Mesendoderm (in vitro differentiated cells): ENCODE data around the gene TSC2.

Experiments
- DNase-seq: peaks from one replicate; pipeline ENCODE4 v3.0.0; 2013
- H2AK5ac ChIP-seq: 2 replicates; pipeline ENCODE4 v1.6.1; 2013; ENCODE audit warnings: low read length, inconsistent platforms
- H2BK120ac ChIP-seq: 2 replicates; pipeline ENCODE4 v1.6.1; 2013; ENCODE audit warnings: low read depth, mild to moderate bottlenecking, low read length, moderate library complexity, mixed read lengths
- H2BK15ac ChIP-seq: replicated peaks from 2 replicates; pipeline ENCODE4 v1.6.1; 2013; ENCODE audit warnings: low read depth, mild to moderate bottlenecking, moderate library complexity
- H2BK5ac ChIP-seq: 2 replicates; pipeline ENCODE4 v1.6.1; 2013; ENCODE audit warnings: low read length, inconsistent platforms
- H3K18ac ChIP-seq: 2 replicates; pipeline ENCODE4 v1.6.1; 2013; ENCODE audit warnings: mild to moderate bottlenecking, low read length, mixed read lengths
- H3K23ac ChIP-seq: one replicate; pipeline ENCODE4 v1.6.1; 2013; ENCODE audit warnings: low read length
- H3K27ac ChIP-seq: 2 replicates; pipeline ENCODE4 v1.5.1; 2013; ENCODE audit warnings: low read depth, mild to moderate bottlenecking, inconsistent platforms, low read length, moderate library complexity
- H3K27me3 ChIP-seq: 2 replicates; pipeline ENCODE4 v1.6.1; 2013; ENCODE audit warnings: low read length, control low read depth, mild to moderate bottlenecking, inconsistent platforms; ENCODE audit not compliant: insufficient read depth, poor library complexity
- H3K36me3 ChIP-seq: 2 replicates; pipeline ENCODE4 v1.6.1; 2013; ENCODE audit warnings: low read length, inconsistent platforms; ENCODE audit not compliant: control insufficient read depth, insufficient read depth
- H3K4ac ChIP-seq: one replicate; pipeline ENCODE4 v1.6.1; 2013; ENCODE audit warnings: low read depth, mild to moderate bottlenecking, low read length, moderate library complexity
- H3K4me1 ChIP-seq: 2 replicates; pipeline ENCODE4 v1.6.1; 2013; ENCODE audit warnings: low read depth, low read length, inconsistent platforms; ENCODE audit not compliant: control insufficient read depth
- H3K4me2 ChIP-seq: 2 replicates; pipeline ENCODE4 v1.6.1; 2013; ENCODE audit warnings: low read length
- H3K4me3 ChIP-seq: 2 replicates; pipeline ENCODE4 v1.5.1; 2013; ENCODE audit warnings: mild to moderate bottlenecking, low read length
- H3K56ac ChIP-seq: one replicate; pipeline ENCODE4 v1.6.1; 2013; ENCODE audit warnings: low read length
- H3K79me1 ChIP-seq: 2 replicates; pipeline ENCODE4 v1.6.1; 2013; ENCODE audit warnings: low read length, inconsistent platforms
- H3K79me2 ChIP-seq: 2 replicates; pipeline ENCODE4 v1.6.1; 2013; ENCODE audit warnings: mild to moderate bottlenecking, low read length; ENCODE audit not compliant: control insufficient read depth, insufficient read depth
- H3K9ac ChIP-seq: 2 replicates; pipeline ENCODE4 v1.6.1; 2013; ENCODE audit warnings: low read length, inconsistent platforms
- H4K5ac ChIP-seq: one replicate; pipeline ENCODE4 v1.6.1; 2013; ENCODE audit warnings: low read length
- H4K8ac ChIP-seq: one replicate; pipeline ENCODE4 v1.6.1; 2013; ENCODE audit warnings: low read depth, mild to moderate bottlenecking, control low read depth, low read length, moderate library complexity
- WGBS: extraction: QIAGEN DNeasy Blood & Tissue Kit; methylation state at CpG from one replicate; pipeline ENCODE4 v1.1.7; 2013; ENCODE audit warnings: low lambda C conversion rate, missing lambda C conversion rate; ENCODE audit not compliant: insufficient coverage; ENCODE audit errors: extremely low coverage; 5-methylcytosine and 5-hydroxymethylcytosine counted together

Gene TSC2

GRCh38 chr16:2043667-2044451 lies 3.9 kb upstream of the TSC2 start:
- Histone ChIP-seq H3K27me3 (no peaks in the 10 kb centered on the region), H2BK15ac (no peak overlapping the region), H3K27ac (no peak overlapping the region), H3K9ac (no peak overlapping the region), H4K5ac (no peak overlapping the region), H3K4ac (no peak overlapping the region), H3K4me2 (no peak overlapping the region), H3K36me3 (no peaks in the 10 kb centered on the region), H3K4me1 (peaks cover 2% of the 10 kb centered on the region), H3K4me3 (no peak overlapping the region), H4K8ac (no peak overlapping the region), H3K79me1 (peaks cover 6% of the 10 kb centered on the region), H3K79me2 (peaks cover 2% of the 10 kb centered on the region), H3K56ac (no peak overlapping the region), H2BK5ac (no peak overlapping the region), H3K18ac (no peak overlapping the region), H2AK5ac (no peak overlapping the region), H3K23ac (no peak overlapping the region), H2BK120ac (no peak overlapping the region)
- no CpG with 5 or more reads among the region's 26 CpGs for WGBS
- no peak for DNase-seq

GRCh38 chr16:2044541-2044940 lies 3.2 kb upstream of the TSC2 start:
- H4K8ac ChIP-seq, result no peak overlapping the region
- no peak overlapping the region for H3K23ac ChIP-seq
- no peak overlapping the region for H2BK15ac ChIP-seq
- peaks cover 6% of the 10 kb centered on the region for H3K79me1 ChIP-seq
- no peak overlapping the region for H2BK120ac ChIP-seq
- peaks cover 2% of the 10 kb centered on the region for H3K4me1 ChIP-seq
- no peak overlapping the region for H3K18ac ChIP-seq
- no peaks in the 10 kb centered on the region for H3K27me3 ChIP-seq
- H2AK5ac ChIP-seq, result no peak overlapping the region
- H3K9ac ChIP-seq, result no peak overlapping the region
- no peak overlapping the region for H3K4me2 ChIP-seq
- H4K5ac ChIP-seq, result no peak overlapping the region
- no peak overlapping the region for H3K27ac ChIP-seq
- H3K4ac ChIP-seq, result no peak overlapping the region
- H3K56ac ChIP-seq, result no peak overlapping the region
- peaks cover 2% of the 10 kb centered on the region for H3K79me2 ChIP-seq
- no CpG with 5 or more reads among the region's 22 CpGs for WGBS
- no peak for DNase-seq
- no peak overlapping the region for H2BK5ac ChIP-seq
- H3K4me3 ChIP-seq, result no peak overlapping the region
- no peaks in the 10 kb centered on the region for H3K36me3 ChIP-seq

- Histone ChIP-seq H3K4ac (no peak overlapping the region), H3K18ac (no peak overlapping the region), H3K23ac (no peak overlapping the region), H2AK5ac (no peak overlapping the region), H3K36me3 (no peaks in the 10 kb centered on the region), H3K4me1 (peaks cover 2% of the 10 kb centered on the region), H3K4me2 (no peak overlapping the region), H3K56ac (no peak overlapping the region), H2BK5ac (no peak overlapping the region), H3K79me2 (peaks cover 2% of the 10 kb centered on the region), H3K27ac (no peak overlapping the region), H3K79me1 (peaks cover 6% of the 10 kb centered on the region), H3K27me3 (no peaks in the 10 kb centered on the region), H4K5ac (no peak overlapping the region), H4K8ac (no peak overlapping the region), H3K4me3 (no peak overlapping the region), H2BK120ac (no peak overlapping the region), H3K9ac (no peak overlapping the region), H2BK15ac (no peak overlapping the region)
- no peak for DNase-seq
- WGBS, result no CpG with 5 or more reads among the region's 21 CpGs
Measured at GRCh38 chr16:2045965-2046892, 1.6 kb upstream of the TSC2 start.

- WGBS, result no CpG with 5 or more reads among the region's 8 CpGs
- Histone ChIP-seq H3K4me3 (peak overlapping the region; percentile 76), H3K56ac (peak overlapping the region; percentile 93), H3K4ac (no peak overlapping the region), H3K9ac (peak overlapping the region; percentile 84), H2BK5ac (no peak overlapping the region), H3K18ac (no peak overlapping the region), H3K36me3 (no peaks in the 10 kb centered on the region), H2BK15ac (no peak overlapping the region), H3K23ac (no peak overlapping the region), H4K5ac (no peak overlapping the region), H3K4me1 (peaks cover 2% of the 10 kb centered on the region), H2BK120ac (no peak overlapping the region), H3K27me3 (no peaks in the 10 kb centered on the region), H3K79me2 (peaks cover 2% of the 10 kb centered on the region), H3K4me2 (peak overlapping the region; percentile 88), H3K79me1 (peaks cover 6% of the 10 kb centered on the region), H4K8ac (no peak overlapping the region), H2AK5ac (no peak overlapping the region), H3K27ac (no peak overlapping the region)
- DNase-seq, result peak; percentile 10
Measured at GRCh38 chr16:2046893-2047329, 874 bp upstream of the TSC2 start.

GRCh38 chr16:2048116-2048543 lies 345 bp downstream of the TSC2 start:
- Histone ChIP-seq H3K4me3 (peak overlapping the region; percentile 79), H3K4me1 (peaks cover 2% of the 10 kb centered on the region), H3K9ac (peak overlapping the region; percentile 85), H4K5ac (no peak overlapping the region), H2BK5ac (no peak overlapping the region), H3K18ac (peak overlapping the region; percentile 44), H2BK120ac (no peak overlapping the region), H3K79me2 (peaks cover 2% of the 10 kb centered on the region), H3K4ac (no peak overlapping the region), H3K23ac (no peak overlapping the region), H3K4me2 (peak overlapping the region; percentile 92), H4K8ac (no peak overlapping the region), H3K56ac (peak overlapping the region; percentile 84), H2BK15ac (no peak overlapping the region), H2AK5ac (no peak overlapping the region), H3K27me3 (no peaks in the 10 kb centered on the region), H3K79me1 (peaks cover 6% of the 10 kb centered on the region), H3K27ac (no peak overlapping the region), H3K36me3 (no peaks in the 10 kb centered on the region)
- WGBS, result no CpG with 5 or more reads among the region's 30 CpGs
- no peak for DNase-seq
